ENCODE results near the gene ARHGAP6.
"Not testable (repeated sequence)": the region's sequence is repeated elsewhere in the genome, so short reads cannot be mapped to it uniquely, and the experiment has no call there.

ARHGAP6 gene

GRCh38 chrX:11647138-11647537 lies 18.6 kb downstream of the ARHGAP6 start:
- in situ Hi-C loops (cut with MboI; ENCODE audit: low sequenced_read_pairs) = no loop called here

DNA sequence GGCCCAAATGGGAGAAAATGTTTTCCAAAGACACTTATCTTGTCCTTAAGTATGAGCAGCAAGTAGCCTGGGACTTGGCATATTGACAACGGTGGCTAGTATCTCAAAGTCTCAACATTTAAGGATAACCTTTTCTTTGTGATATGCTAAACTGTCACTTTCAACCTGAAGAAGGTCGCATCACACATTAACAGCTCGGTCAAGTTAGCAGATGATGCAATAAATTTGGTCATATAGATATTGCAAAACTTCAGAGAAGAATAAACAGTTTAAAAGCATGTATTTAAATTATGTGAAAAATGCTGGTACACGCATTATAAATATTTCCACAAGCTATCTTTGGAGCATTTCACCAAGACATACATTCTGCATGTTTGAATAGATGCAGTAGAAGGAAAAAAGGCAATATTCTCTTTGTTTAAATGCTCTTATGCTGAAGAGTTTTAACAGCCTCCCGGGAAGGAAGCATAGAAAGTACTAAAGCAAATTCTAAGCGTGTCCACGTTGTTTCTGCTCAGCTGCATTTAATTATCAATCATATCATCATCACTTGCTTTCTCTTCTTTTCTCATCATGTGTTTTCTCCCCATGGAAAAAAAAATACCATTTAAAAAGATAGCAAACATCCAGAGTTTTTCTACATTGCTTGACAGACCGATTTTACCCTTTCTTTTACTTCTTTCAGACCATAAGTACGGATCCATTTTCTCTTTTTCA lies 24.2 kb downstream of the ARHGAP6 start:
- in situ Hi-C loops (cut with MboI; ENCODE audit: low sequenced_read_pairs) = no loop called here

GRCh38 chrX:11640089-11640488 lies 25.6 kb downstream of the ARHGAP6 start:
- in situ Hi-C loops (cut with MboI; ENCODE audit: low sequenced_read_pairs) = no loop called here

DNA sequence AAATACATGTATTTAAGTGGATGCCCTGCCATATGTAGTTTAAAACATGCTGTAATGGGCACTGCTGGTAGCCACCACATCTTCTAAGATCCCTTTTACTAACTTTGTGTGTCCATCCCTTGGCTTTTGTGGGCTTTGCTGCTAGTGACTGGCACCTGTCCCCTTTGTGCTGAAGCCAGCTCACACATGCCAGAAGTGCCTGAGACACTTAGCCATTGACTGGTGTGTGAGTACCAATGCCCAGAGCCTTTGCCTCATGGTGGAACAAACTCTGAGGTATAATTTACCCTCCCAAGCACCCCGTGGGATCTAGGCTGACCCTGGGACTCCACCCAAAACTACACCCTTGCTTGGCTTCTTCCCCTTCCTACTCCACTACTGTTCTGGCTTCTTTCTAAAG lies 33.0 kb downstream of the ARHGAP6 start:
- in situ Hi-C loops (cut with MboI; ENCODE audit: low sequenced_read_pairs) = no loop called here

- in situ Hi-C loops (cut with MboI; ENCODE audit: low sequenced_read_pairs) = no loop called here
Observed at GRCh38 chrX:11629593-11630211, 36.0 kb downstream of the ARHGAP6 start.

- in situ Hi-C loops (cut with MboI; ENCODE audit: low sequenced_read_pairs) = no loop called here
Observed at GRCh38 chrX:11628399-11628798, 37.3 kb downstream of the ARHGAP6 start.

GRCh38 chrX:11626351-11626750 lies 39.4 kb downstream of the ARHGAP6 start:
- in situ Hi-C loops (cut with MboI; ENCODE audit: low sequenced_read_pairs) = no loop called here

- in situ Hi-C loops (cut with MboI; ENCODE audit: low sequenced_read_pairs) = no loop called here
Observed at GRCh38 chrX:11619441-11619840, 46.3 kb downstream of the ARHGAP6 start.

DNA sequence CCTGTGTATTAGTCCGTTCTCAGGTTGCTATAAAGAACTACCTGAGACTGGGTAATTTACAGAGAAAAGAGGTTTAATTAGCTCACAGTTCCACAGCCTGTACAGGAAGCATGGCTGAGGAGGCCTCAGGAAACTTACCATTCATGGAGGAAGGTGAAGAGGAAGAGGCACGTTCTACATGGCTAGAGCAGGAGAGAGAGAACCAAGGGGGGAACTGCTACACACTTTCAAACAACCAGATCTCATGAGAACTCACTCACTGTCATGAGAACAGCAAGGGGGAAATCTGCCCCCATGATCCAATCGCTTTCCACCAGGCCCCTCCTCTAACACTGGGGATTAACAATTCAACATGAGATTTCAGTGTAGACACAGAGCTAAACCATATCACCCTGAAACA lies 51.5 kb downstream of the ARHGAP6 start:
- in situ Hi-C loops (cut with MboI; ENCODE audit: low sequenced_read_pairs) = not testable (repeated sequence)

- in situ Hi-C loops (cut with MboI; ENCODE audit: low sequenced_read_pairs) = no loop called here
Observed at GRCh38 chrX:11611965-11612364, 53.8 kb downstream of the ARHGAP6 start.

DNA sequence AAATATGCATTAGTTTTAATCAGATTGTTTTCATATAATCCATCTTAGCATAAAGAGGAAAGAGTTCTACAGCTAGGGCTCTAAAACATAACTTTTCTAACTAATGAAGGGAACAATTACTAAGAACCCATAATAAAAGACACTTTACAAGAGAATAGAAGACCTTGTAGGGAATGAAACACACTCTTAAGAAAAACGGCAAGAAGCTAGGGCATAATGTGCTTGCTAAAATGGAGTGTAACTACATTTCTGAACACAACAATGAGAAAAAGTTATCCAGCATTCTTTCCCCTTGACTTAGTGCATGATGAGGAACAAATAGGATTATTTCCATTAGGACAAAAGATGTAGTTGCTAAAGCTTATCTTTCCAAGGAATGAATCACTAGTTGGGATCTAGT lies 54.6 kb downstream of the ARHGAP6 start:
- in situ Hi-C loops (cut with MboI; ENCODE audit: low sequenced_read_pairs) = no loop called here

- in situ Hi-C loops (cut with MboI; ENCODE audit: low sequenced_read_pairs) = no loop called here
Observed at GRCh38 chrX:11609109-11609508, 56.6 kb downstream of the ARHGAP6 start.

- in situ Hi-C loops (cut with MboI; ENCODE audit: low sequenced_read_pairs) = no loop called here
Observed at GRCh38 chrX:11606408-11606807, 59.3 kb downstream of the ARHGAP6 start.

DNA sequence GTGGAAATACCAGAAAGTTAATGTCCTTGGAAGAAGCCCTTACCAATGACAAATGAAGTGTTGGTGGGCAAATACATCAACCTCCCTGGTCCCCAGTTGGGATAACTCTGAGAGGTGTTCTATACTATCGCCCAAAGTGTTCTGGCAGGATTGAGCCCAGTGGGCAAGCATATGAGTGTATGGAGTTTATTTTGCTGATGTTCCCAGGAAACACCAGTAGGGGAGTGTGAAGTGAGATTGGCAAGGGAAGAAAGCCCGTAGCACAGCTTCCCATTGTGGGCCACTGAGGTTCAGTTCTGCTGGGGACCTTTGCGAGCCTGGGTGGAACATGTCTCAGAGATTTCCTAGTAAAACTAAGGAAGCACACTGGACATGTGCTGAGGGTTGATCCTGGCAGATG lies 65.1 kb downstream of the ARHGAP6 start:
- in situ Hi-C loops (cut with MboI; ENCODE audit: low sequenced_read_pairs) = no loop called here

- in situ Hi-C loops (cut with MboI; ENCODE audit: low sequenced_read_pairs) = no loop called here
Observed at GRCh38 chrX:11597479-11597878, 68.2 kb downstream of the ARHGAP6 start.

DNA sequence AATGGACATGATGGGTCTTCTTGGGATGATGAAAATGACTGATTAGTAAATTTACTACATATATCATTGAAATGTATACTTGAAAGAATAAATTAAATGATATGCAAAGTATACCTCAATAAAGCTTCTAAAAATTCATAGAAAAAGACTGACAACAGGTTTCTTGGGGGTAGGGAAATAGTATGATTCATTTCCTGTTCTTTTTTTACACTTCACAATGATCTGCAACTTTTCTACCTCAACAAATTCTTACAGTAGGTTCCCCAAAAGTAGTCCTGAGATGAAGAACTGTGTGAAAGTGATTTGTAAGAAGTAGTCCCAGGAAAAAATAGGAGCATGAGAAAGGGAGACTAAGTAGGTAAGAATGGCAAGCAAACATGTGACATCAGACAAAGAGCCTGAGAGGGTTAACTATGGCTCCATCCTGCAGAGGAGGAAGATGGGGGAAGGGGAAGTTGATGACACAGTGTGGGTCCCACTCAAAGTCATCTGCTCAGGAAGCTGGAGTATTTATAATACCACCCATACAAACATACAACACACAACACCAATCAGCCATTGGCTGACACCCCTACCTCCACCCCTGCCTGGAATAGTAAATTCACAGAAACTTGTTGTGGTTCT lies 73.9 kb downstream of the ARHGAP6 start:
- in situ Hi-C loops (cut with MboI; ENCODE audit: low sequenced_read_pairs) = no loop called here

DNA sequence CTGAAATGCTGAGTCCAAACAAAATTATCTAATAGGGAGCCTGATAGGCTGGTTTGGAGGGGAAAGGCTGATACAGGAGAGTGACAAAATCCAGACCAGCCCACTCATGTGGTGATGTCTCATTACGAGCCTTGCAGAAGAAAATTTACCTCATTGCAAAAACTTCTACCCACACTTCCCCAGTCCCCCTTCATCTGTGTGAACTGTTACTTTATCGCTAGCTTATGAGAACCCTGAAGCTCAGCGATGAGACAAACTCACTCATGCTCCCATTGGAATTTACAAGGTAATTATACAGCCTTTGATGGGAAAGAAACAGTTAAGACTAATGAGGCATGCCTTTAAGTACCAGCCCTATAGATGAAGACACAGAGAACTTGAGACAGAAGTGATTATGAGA lies 76.1 kb downstream of the ARHGAP6 start:
- in situ Hi-C loops (cut with MboI; ENCODE audit: low sequenced_read_pairs) = no loop called here

DNA sequence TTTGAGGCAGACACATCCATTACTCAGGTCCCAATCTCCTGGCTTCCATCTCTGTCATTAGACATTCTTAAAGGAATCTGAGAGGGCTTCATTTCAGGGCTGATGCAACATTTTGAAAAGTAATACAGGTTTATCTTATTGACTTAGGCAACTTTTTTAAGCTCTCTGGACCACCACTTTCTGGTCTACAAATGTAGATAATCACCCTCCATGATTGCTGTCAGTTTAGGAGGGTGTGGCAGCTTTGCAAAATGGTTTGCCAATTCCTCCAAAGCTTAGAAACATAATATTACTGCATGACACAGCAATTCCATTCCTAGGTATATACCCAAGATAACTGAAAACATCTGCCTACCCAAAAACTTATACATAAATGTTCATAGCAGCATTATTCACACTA lies 77.6 kb downstream of the ARHGAP6 start:
- in situ Hi-C loops (cut with MboI; ENCODE audit: low sequenced_read_pairs) = no loop called here

- in situ Hi-C loops (cut with MboI; ENCODE audit: low sequenced_read_pairs) = no loop called here
Observed at GRCh38 chrX:11585174-11585573, 80.5 kb downstream of the ARHGAP6 start.

DNA sequence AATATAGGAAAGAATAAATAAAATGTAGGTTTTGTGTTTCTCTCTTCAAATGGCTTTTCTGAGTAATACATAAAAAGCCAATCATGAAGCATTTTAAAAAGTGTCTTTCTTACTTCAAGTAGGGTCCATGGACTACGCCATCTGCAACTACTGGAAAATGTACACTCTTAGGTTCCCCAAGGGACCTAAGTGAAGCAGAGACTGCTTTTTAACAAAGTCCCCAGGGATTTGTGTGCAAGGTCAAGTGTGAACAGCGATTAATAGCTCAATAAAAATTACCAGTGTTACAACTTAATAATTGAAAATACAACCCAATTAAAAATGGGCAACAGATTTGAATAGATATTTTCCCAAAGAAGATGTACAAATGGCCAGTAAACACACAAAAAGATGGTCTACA lies 84.9 kb downstream of the ARHGAP6 start:
- in situ Hi-C loops (cut with MboI; ENCODE audit: low sequenced_read_pairs) = no loop called here

DNA sequence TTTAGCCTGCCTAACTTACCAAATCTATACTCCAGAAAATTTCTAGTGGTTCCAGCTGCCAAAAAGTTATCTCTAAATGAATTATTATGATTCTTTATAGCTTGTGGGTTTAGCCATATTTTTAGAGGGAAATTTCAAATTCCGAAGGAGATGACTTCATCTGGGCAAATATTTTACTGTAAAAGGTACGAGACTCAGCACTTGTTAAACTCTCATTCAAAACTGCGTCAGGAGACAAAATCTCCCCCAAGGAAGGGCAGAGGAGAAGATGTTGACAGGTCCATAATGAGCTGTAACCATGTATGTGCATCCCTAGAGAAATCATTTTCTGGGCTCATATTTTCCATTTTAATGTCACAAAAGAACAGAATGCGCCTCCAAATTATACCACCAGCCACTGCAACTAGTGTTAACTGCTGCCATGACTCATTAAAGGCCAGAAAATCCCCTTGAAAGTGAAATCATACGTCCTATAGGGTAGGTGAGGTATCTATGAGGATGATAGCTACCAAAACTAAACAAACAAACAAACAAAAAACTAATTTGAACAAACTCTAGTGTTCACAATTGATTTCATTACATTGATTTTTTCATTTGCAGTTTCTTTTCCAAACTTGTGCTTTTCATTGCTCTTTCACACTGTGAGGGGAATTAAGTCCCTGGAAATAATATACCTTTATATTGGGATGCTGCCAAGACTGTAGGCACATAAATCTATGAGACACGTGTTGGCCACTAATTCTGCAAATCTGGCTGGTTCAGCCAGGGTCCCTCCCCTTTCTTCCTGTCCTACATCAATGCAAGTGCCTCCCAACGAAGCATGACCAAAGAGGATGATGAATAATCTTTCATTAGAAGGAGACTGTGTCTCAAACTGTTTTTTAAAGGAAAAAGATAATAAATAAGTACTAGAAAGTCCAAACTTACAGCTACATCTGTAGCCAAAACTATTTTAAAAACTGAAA lies 85.8 kb downstream of the ARHGAP6 start:
- in situ Hi-C loops (cut with MboI; ENCODE audit: low sequenced_read_pairs) = no loop called here

All from HL-60/S4 (cell line).